PC-9 (cell line): ENCODE measurements around the gene LRRC61. TPM values are rescaled to one million over a fixed set of nuclear protein-coding genes. Genes with fewer than 3 reads are reported as not detected.

Experiments
- BruUV-seq: library from RNA; stranded (reverse); fragments of 400-500 nt; replicated peaks from 2 replicates; lab custom pipeline; 2021; lab: Mats Ljungman, UMichigan
- CTCF ChIA-PET: fragments of 300-600 bp; sonication (Branson Sonifier 250); formaldehyde crosslinking; loops from one replicate; lab custom pipeline; 2022; ENCODE audit warnings: antibody characterized with exemption; lab: Charles Lee
- POLR2A ChIA-PET: fragments of 300-600 bp; sonication (Branson Sonifier 250); formaldehyde crosslinking; loops from one replicate; lab custom pipeline; 2022; ENCODE audit warnings: antibody characterized with exemption; ENCODE audit not compliant: unreplicated experiment; lab: Charles Lee
- DNase-seq, 2 experiments: peaks; one replicate each; pipeline versions ENCODE4 v3.0.0 to v3.0.0-alpha.2; 2015 to 2022; ENCODE audit warnings: mixed read lengths in 1 of 2
- H2AFZ ChIP-seq: fragments of 200-600 bp; sonication (generic); 2 replicates; pipeline ENCODE4 v1.8.1; 2017; ENCODE audit warnings: antibody characterized with exemption
- H3F3A ChIP-seq: fragments of 200-600 bp; sonication (generic); 2 replicates; pipeline ENCODE4 v1.8.1; 2017; ENCODE audit warnings: antibody characterized with exemption, mild to moderate bottlenecking, low read depth; ENCODE audit not compliant: insufficient read depth
- H3K27ac ChIP-seq: fragments of 200-600 bp; sonication (generic); 2 replicates; pipeline ENCODE4 v1.6.1; 2016; ENCODE audit warnings: mixed run types
- H3K27me3 ChIP-seq: fragments of 200-600 bp; sonication (generic); 2 replicates; pipeline ENCODE4 v1.6.1; 2016; ENCODE audit warnings: low read depth, mixed run types; ENCODE audit not compliant: insufficient read depth
- H3K36me3 ChIP-seq: fragments of 200-600 bp; sonication (generic); 2 replicates; pipeline ENCODE4 v1.6.1; 2016; ENCODE audit warnings: low read depth, mixed run types
- H3K4me1 ChIP-seq: fragments of 200-600 bp; sonication (generic); replicated peaks from 2 replicates; pipeline ENCODE4 v1.6.1; 2016; ENCODE audit warnings: mixed run types; ENCODE audit not compliant: insufficient read depth
- H3K4me2 ChIP-seq: fragments of 200-600 bp; sonication (generic); 2 replicates; pipeline ENCODE4 v1.6.1; 2017; ENCODE audit warnings: mixed run types
- H3K4me3 ChIP-seq: fragments of 200-600 bp; sonication (generic); 2 replicates; pipeline ENCODE4 v1.6.1; 2016; ENCODE audit warnings: mixed run types
- H3K79me2 ChIP-seq: fragments of 200-600 bp; sonication (generic); 2 replicates; pipeline ENCODE4 v1.6.1; 2017; ENCODE audit warnings: low read depth, mixed run types
- H3K9me2 ChIP-seq: fragments of 200-600 bp; sonication (generic); 2 replicates; pipeline ENCODE4 v1.8.1; 2017; ENCODE audit warnings: mild to moderate bottlenecking; ENCODE audit not compliant: insufficient read depth
- H3K9me3 ChIP-seq: fragments of 200-600 bp; sonication (generic); 2 replicates; pipeline ENCODE4 v1.8.1; 2016; ENCODE audit warnings: low read depth; ENCODE audit not compliant: insufficient read depth
- H4K20me1 ChIP-seq: fragments of 200-600 bp; sonication (generic); 2 replicates; pipeline ENCODE4 v1.8.1; 2017; ENCODE audit not compliant: insufficient read depth
- EZH2 ChIP-seq: fragments of 200-600 bp; sonication (generic); IDR thresholded peaks from 2 replicates; pipeline ENCODE4 v1.8.0; 2017; ENCODE audit warnings: antibody characterized with exemption, low read depth
- intact Hi-C: fragments of 100-400 bp; cut with micrococcal nuclease; formaldehyde crosslinking; loops from one replicate; pipeline ENCODE4 v1.10.0; 2022; ENCODE audit not compliant: unreplicated experiment
- total RNA-seq: library from RNA; stranded (reverse); gene quantifications from 2 replicates; pipeline ENCODE4 v1.2.3, GENCODE V29; 2021
- TF ChIP-seq, protein P1 (sequence below): fragments of 200-600 bp; sonication (generic); conservative IDR thresholded peaks from 2 replicates; pipeline ENCODE4 v1.6.1; 2017; ENCODE audit warnings: mixed run types, antibody characterized with exemption, mild to moderate bottlenecking, moderate library complexity

Gene LRRC61
- total RNA-seq, 1 experiment from 2014 or later = 34.8 TPM

DNA sequence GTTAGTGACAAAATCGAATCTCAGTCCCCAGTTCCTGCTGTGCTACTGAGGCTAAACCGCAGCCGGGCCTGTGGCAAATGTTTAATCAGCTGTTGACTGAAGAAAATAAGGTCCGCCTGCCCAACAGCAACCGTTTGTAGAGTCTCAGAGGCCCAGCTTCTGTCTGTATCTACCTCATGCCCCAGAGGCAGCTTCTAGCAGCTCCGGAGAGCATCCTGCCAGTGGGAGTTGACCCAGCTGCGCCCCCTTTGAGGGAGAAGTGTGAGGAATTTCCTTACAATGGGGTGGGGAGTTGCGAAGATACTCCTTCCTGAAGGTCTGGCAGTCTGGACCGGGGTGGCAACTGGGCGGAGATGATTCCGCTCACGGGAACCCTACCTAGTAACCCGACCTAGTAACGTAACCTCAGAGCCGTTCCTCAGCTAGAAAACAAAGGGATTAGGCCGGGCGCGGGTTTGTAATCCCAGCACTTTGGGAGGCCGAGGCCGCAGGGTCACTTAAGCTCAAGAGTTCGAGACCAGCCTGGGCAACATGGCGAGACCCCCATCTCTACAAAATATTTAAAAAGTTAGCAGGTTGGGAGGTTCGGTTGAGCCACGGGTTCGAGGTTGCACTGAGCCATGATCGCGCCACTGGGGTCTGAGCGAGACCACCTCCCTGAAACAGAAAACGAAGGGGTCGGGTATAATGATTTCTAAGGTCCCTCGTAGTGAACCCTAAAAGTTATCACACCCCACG lies 55.1 kb downstream of the LRRC61 start:
- H3K9me2 ChIP-seq = no peaks in the 10 kb centered on the region
- H4K20me1 ChIP-seq = peaks cover 13% of the 10 kb centered on the region
- H3K36me3 ChIP-seq = peaks cover 10% of the 10 kb centered on the region; the same call in 1 of the 2 replicates
- peak overlapping the region; percentile 31 for H3K27ac ChIP-seq
- ChIA-PET CTCF (interaction anchor here (0.7 kb wide), 1 partner anchor 1266 kb away, joined by 3 read pairs; no protein-coding TSS in a partner anchor), POLR2A (interaction anchor here (0.6 to 1.1 kb wide), 6 partner anchors 10 to 849 kb away, joined by 3 to 8 read pairs (median 4); partner anchors contain the start of gene REPIN1)
- peak overlapping the region; percentile 89 for H3K4me3 ChIP-seq
- peaks cover 11% of the 10 kb centered on the region; the same call in 1 of the 2 replicates for H3K79me2 ChIP-seq
- no peaks in the 10 kb centered on the region for H3K9me3 ChIP-seq
- peak overlapping the region; percentile 94 for H2AFZ ChIP-seq
- H3F3A ChIP-seq = peaks cover 62% of the 10 kb centered on the region
- intact Hi-C loops = loop anchor here (2.0 kb wide), 1 partner anchor 15 kb away; no protein-coding TSS in a partner anchor
- peak; percentile 77 to 81 for DNase-seq
- H3K27me3 ChIP-seq = no peaks in the 10 kb centered on the region
- TSS peak; percentile 96 for BruUV-seq
- peak overlapping the region; percentile 81 for H3K4me2 ChIP-seq
- H3K4me1 ChIP-seq = peaks cover 22% of the 10 kb centered on the region
- TF ChIP-seq, protein P1, sequence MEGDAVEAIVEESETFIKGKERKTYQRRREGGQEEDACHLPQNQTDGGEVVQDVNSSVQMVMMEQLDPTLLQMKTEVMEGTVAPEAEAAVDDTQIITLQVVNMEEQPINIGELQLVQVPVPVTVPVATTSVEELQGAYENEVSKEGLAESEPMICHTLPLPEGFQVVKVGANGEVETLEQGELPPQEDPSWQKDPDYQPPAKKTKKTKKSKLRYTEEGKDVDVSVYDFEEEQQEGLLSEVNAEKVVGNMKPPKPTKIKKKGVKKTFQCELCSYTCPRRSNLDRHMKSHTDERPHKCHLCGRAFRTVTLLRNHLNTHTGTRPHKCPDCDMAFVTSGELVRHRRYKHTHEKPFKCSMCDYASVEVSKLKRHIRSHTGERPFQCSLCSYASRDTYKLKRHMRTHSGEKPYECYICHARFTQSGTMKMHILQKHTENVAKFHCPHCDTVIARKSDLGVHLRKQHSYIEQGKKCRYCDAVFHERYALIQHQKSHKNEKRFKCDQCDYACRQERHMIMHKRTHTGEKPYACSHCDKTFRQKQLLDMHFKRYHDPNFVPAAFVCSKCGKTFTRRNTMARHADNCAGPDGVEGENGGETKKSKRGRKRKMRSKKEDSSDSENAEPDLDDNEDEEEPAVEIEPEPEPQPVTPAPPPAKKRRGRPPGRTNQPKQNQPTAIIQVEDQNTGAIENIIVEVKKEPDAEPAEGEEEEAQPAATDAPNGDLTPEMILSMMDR = no peak; the same call in 1 of the 2 replicates
- TF ChIP-seq EZH2 = no peak

GRCh38 chr7:150378853-150379440 lies 55.8 kb downstream of the LRRC61 start, which contains the start of gene ZNF775:
TSS of gene ZNF775 (plus strand) at chr7:150379330. CDS start at chr7:150388471, 9,141 bp downstream.
- ChIA-PET POLR2A (interaction anchor here (0.6 to 1.1 kb wide), 3 partner anchors 13 to 848 kb away, joined by 3 to 8 read pairs (median 3); no protein-coding TSS in a partner anchor), CTCF (no interaction called here)
- Histone ChIP-seq H3K27ac (peak within 1 kb of the TSS; percentile 31), H2AFZ (peak within 1 kb of the TSS; percentile 94), H3K9me3 (no peaks in the 10 kb centered on the region), H3K9me2 (no peaks in the 10 kb centered on the region), H3K4me3 (peak within 1 kb of the TSS; percentile 89), H3K27me3 (no peaks in the 10 kb centered on the region), H3K79me2 (0 out of 2 replicates have a peak, but pooled peaks cover 4% of the 10 kb centered on the region), H4K20me1 (peaks cover 6% of the 10 kb centered on the region; the same call in 1 of the 2 replicates), H3F3A (peaks cover 55% of the 10 kb centered on the region), H3K36me3 (peaks cover 5% of the 10 kb centered on the region; the same call in 1 of the 2 replicates), H3K4me2 (peak within 1 kb of the TSS; percentile 88), H3K4me1 (peaks cover 20% of the 10 kb centered on the region)
- BruUV-seq = no TSS peak
- intact Hi-C loops = loop anchor here (1.0 to 2.0 kb wide), 5 partner anchors 11 to 42 kb away; partner anchors contain the start of gene REPIN1
- DNase-seq = peak; percentile 89 to 99
- no peak for TF ChIP-seq EZH2
- TF ChIP-seq, protein P1 = no peak
